Measurements from ENCODE around the gene MOB3A.

The MOB3A gene

DNA sequence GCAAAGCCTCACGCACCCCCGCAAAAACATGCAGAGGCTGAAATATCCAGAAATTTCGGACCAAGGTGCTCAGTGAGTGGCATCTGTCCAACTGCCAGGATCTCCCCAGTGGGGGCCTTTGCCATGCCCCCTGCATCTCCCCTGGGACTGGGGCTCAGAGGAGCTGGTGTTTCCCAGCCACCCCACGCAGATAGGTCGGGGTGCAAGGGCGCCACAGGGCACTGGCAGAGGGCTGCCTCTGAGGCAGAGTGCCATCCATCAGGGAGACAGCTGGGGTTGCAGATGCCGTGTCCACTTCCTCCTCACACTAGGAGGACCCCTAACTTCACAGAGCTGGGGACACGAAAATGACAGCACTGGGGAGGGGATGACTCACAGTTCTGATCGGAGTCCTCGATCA is 26.9 kb upstream of the MOB3A start:
- TF ChIP-seq ZFX (IDR thresholded peaks at IDR 0.05; ENCODE audit: borderline replicate concordance) = no peak
- H3K27ac ChIP-seq = no peak overlapping the region

- TF ChIP-seq, protein P1, sequence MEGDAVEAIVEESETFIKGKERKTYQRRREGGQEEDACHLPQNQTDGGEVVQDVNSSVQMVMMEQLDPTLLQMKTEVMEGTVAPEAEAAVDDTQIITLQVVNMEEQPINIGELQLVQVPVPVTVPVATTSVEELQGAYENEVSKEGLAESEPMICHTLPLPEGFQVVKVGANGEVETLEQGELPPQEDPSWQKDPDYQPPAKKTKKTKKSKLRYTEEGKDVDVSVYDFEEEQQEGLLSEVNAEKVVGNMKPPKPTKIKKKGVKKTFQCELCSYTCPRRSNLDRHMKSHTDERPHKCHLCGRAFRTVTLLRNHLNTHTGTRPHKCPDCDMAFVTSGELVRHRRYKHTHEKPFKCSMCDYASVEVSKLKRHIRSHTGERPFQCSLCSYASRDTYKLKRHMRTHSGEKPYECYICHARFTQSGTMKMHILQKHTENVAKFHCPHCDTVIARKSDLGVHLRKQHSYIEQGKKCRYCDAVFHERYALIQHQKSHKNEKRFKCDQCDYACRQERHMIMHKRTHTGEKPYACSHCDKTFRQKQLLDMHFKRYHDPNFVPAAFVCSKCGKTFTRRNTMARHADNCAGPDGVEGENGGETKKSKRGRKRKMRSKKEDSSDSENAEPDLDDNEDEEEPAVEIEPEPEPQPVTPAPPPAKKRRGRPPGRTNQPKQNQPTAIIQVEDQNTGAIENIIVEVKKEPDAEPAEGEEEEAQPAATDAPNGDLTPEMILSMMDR (IDR thresholded peaks at IDR 0.05) = no peak
- TF ChIP-seq ZFX (IDR thresholded peaks at IDR 0.05; ENCODE audit: borderline replicate concordance) = no peak
Observed at GRCh38 chr19:2122251-2122650, 26.1 kb upstream of the MOB3A start.

DNA sequence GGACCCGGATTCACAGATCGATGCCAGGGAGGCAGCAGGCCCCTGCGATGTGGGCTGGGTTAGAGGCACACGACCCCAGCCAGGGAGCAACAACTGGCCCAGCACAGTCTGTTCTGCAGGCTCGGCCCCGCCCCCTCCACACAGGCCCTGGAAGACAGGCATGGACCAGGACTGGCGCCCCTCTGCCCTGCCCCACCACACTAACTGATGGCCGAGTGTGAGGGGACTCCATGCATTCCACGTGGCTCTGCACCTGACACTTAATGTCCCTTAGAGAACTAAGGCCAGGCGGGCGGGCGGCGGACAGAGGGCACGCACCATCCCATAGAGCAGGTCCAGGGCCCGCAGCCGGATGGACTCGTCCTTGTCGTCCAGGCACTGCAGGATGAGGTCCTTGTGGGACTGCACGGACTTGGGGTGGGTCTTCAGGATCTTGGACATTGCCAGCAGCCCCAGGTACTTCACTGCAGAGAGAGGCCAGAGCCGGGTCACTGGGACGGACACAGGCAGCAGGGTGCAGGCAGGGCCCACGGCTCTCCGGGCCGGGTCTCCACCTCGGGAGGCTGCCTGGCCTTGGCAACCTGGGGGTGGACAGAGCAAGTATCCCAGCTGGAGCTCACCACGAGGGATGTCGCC is 25.4 kb upstream of the MOB3A start:
- no peak for TF ChIP-seq ZFX (IDR thresholded peaks at IDR 0.05; ENCODE audit: borderline replicate concordance)
- TF ChIP-seq, protein P1 (IDR thresholded peaks at IDR 0.05) = no peak
- H3K27ac ChIP-seq = no peak overlapping the region

More at GRCh38 chr19:2122251-2122650, 26.1 kb upstream of the MOB3A start:
- no peak overlapping the region for H3K27ac ChIP-seq

DNA sequence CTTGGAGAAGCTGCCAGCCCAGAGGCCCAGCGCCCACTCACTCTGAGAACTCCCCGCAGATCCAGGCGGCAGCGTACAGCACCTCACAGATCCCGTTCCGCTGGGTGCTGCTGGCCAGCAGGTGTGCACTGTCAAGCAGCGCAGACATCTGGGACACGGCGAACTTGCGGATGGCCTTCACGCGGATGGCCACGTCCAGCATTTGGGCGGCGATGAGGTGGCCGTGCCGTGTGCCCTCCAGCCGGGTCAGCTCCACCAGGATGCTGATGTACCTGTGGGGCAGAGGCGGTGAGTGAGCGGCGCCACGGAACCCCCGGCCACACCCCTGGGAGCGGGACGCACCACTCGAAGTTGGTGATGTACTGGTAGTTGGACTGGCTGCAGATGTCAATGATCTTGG is 24.7 kb upstream of the MOB3A start:
- H3K27ac ChIP-seq = no peak overlapping the region
- TF ChIP-seq, protein P1 (IDR thresholded peaks at IDR 0.05) = no peak
- no peak for TF ChIP-seq ZFX (IDR thresholded peaks at IDR 0.05; ENCODE audit: borderline replicate concordance)

GRCh38 chr19:2119921-2120785 is 24.0 kb upstream of the MOB3A start:
- TF ChIP-seq ZFX (IDR thresholded peaks at IDR 0.05; ENCODE audit: borderline replicate concordance) = no peak
- TF ChIP-seq, protein P1 (IDR thresholded peaks at IDR 0.05) = no peak
- no peak overlapping the region for H3K27ac ChIP-seq

- H3K27ac ChIP-seq = no peak overlapping the region
- TF ChIP-seq, protein P1 (IDR thresholded peaks at IDR 0.05) = no peak
- TF ChIP-seq ZFX (IDR thresholded peaks at IDR 0.05; ENCODE audit: borderline replicate concordance) = no peak
Observed at GRCh38 chr19:2118438-2118837, 22.3 kb upstream of the MOB3A start.

GRCh38 chr19:2117215-2117960 is 21.3 kb upstream of the MOB3A start:
- no peak overlapping the region for H3K27ac ChIP-seq
- TF ChIP-seq ZFX (IDR thresholded peaks at IDR 0.05; ENCODE audit: borderline replicate concordance) = no peak
- TF ChIP-seq, protein P1 (IDR thresholded peaks at IDR 0.05) = no peak

Data from 22Rv1 (cell line).